A549 treated with ZK216348 at 1 μM for 4 hours (cell line): ENCODE results near the gene FDPS. TPM values are rescaled to one million over a fixed set of nuclear protein-coding genes. Genes with fewer than 3 reads are reported as not detected.

Experiments used
- total RNA-seq: library from RNA; stranded (reverse); fragments of 200-300 nt; extraction: Qiagen RNA extraction; gene quantifications from 5 replicates; pipeline ENCODE4 v1.2.3, GENCODE V29; 2022; ENCODE audit warnings: low read depth

The FDPS gene
- 159 to 192 TPM (median 173 TPM) in 5 replicates for total RNA-seq

DNA sequence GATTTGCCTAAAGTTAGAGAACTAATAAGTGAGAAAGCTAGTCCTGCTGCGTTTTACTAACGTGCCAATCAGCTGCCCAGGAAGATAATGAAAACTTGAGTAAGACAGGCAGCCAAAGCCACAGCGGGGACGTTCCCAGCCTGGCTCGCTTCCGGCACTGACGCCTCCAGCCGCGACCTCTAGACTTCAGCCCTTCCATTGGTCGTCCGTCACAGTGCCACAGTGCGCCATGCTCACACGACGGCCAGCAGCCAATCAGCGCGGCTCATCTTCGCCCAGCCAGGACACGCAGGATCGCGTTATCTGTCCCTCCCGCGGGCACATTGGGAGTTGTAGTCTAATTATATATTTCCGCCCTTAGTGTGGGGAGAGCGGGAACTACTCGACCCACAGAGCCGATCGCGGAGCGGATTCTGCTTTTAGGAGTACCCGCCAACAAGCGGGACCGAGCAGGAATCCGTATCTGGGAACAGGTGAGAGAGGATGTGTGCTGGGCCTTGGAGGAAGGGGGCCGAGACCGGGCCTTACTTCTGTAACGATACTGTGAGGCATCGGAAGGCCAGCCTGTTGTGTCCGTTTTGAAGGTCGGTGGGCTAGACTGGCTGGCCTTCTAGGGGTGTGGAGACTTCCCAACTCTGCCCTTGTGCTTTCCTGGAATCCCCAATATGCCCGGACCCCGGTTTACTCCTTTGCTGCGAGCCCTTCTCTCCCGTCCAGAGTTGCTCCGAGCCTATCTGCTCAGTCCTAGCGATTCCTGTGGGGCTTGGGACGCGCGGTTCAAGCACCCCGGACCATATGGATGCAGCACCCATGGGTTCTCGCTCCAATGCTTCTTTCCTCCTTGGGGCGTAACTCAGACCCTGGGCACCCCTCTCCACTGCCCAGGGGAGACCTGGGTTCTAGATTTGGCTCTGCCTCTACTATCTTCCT, at the start of gene FDPS:
FDPS (plus strand) TSS at position 374 of the 930 bp plus-strand sequence. CDS start 924 bp downstream, outside the sequence.

DNA sequence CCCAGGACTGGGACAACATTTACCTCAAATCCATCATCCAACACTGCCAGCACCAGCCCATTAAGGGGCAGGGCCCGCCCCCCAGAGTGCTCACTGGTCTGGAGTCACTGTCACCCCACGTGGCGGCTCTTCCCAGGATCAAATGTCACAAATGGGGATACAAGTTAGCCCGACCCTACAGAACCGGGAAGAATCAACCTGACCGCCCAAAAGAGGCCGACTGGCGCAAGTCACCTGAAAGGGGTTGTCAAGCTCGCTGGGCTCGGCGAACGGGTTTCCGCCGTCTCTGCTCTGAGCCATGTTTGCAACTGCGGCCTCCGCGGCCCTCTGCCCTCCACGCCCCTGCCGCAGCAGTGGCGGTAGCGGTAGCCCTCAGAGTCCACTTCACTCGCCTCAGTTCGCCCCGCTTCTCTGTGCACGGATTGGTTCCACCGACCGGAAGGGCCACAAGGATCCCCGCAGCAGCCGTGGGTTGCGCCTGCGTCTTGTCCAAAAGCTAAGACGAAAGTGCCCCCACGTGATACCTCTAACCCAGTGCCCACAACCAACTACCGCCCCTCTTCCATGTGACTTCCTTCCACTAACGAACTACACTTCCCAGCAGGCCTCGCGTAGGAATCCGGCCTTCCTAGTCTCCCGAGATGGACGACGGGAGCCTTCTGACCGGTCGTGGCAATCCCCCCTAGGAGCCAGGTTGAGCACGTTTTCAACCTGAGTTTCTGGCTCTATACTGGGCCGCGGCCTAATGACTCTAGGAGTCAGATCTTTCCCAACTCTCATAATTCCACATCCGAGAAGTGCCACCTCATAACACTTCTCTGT, 46.6 kb upstream of the FDPS start, which contains the start of gene SCAMP3:
SCAMP3 (minus strand) TSS at position 509 of the 822 bp plus-strand sequence; CDS start at position 300, 209 bp downstream.

DNA sequence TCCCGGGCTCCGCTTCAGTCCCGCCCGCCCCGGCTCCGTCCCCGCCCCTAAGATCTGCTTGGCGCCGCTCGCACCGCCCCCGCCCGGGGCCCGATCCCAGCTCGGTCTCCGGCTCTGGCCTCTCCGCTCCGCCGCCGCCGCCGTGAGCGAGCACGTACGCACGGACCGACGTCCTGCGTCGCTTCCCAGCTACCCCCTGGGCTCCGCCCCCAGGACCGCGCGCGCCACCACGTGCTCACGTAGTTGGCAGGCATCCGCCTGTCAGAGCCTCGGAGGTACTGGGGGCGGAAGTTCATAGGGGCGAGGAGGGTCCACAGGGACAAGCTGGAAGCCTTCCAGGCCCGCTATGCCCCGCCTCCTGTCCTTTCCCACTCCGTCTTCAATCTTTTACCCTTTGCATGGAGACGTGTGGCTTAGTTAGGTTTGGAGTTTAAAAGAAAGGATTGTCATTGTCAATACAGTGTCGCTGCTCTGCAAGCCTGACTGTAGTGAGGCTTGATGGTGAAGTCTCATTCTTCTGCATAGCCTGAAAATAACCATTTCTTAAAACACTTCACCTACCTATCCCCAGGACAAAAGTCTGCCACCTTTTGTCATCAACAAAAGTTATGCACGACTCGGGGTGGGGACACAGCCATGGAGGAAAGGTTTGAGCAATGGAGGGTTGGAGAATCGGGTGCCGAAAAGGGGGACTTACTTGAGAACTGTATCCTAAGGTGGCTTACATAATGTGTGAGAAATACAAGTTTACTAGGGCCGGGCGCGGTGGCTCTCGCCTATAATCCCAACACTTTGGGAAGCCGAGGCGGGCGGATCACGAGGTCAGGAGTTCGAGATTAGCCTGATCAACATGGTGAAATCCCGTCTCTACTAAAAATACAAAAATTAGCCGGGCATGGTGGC, 35.1 kb upstream of the FDPS start, which contains the start of gene CLK2:
CLK2 (minus strand) TSS at position 162 of the 903 bp plus-strand sequence. CDS start 2,527 bp downstream, outside the sequence.

DNA sequence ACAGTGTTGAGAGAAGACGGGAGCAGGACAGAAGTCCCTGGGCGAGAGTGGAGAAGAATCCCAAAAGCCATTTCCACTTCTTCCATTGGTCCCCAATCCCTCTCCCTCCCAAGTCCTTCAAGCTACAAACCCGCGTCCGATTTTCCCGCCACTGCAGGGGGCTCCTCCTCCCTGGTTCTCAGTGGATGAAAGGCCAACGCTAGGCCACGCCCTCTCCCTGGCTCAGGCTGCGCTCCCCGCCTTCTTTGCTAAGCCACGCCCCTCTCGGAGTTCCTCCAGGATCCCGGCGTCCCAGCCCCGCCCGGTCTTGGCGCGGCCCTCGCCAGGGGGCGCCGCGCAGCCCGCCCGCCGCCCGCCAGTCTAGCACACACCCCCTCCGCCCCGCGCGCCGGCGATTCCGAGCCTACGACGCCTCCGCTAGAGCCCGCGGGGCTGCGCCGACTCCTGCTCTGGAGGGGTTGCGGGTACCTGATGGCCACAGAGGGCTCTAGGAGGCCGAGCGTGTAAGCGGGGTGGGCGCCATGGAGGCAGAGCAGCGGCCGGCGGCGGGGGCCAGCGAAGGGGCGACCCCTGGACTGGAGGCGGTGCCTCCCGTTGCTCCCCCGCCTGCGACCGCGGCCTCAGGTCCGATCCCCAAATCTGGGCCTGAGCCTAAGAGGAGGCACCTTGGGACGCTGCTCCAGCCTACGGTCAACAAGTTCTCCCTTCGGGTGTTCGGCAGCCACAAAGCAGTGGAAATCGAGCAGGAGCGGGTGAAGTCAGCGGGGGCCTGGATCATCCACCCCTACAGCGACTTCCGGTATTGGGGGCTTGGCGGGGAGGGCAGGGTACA, 31.4 kb upstream of the FDPS start, which contains the start of gene HCN3:
HCN3 (plus strand) TSS at position 394 of the 832 bp plus-strand sequence; CDS start at position 522, 128 bp downstream.

DNA sequence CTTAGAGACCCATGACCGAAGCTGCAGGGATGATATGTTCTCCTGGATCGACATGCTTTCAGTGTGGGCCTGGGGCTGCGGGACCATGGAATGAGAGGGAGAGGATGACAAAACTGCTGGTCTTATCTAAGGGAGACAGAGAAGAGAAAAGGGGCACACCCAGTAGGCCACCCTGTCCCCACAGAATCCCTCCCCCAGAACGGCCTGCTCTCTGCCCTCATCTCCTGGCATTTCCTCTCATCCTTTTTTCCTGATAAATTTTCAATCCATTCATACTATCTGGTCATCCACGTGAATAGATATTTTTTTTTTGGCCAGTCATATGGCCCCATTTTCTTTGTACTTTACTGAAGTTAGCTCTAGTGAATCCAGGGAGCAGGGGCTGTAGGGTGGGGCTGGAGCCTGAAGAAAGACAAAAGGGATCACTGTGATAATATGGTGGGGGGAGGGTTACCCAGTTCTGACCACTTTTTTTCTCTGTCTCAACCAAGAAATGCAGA, 7.3 kb upstream of the FDPS start, which contains the start of gene PKLR:
PKLR (minus strand) TSS at position 97 of the 500 bp plus-strand sequence; CDS start at position 54, 43 bp downstream.

DNA sequence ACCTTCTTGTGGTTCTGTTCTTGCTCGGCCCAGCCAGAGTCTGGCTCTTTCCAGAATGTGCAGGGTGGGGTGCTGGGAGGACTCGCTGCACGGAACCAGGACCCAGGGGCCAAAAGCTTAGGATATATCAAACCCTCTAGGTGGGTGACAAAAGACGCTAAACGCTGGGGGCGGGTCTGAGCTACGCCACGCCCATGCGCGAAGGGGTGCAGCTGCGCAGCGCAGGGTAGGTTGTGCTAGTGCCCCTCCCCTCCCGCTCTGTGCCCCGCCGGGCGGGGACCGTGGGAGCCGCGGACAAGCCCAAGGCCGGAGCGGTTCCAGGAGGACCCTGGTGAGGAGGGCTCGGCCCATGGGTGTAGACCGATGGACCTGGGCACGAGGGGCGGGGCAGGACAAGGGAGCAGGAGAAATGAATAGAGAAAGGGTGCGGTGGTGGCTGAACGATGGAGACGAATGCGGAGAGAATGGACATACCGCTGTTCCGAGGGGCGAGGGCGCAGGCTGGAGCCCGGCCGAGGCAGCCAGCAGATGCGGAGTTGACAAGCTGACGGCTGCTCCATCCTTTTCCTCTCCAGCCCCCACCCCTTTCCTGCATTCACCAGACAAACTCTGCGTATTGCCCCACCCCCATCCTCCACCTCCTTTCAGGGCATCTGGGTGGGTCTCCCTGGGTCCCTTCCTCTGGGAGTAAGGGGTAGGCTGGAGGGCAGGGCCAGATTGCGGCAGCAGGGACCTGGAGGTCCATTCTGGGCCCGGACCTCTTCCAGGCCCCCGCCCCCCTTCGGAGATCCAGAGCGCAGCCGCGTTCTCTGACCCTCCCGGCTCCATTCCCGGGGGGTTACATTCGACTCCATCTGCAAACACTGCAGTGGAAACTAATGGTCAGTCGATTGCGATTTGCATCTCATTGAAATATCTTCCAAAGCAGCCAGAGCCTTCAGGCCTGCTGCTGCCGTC, 12.3 kb downstream of the FDPS start, which contains the start of gene RUSC1:
RUSC1 (plus strand) TSS at position 234 of the 957 bp plus-strand sequence. CDS start 880 bp downstream, outside the sequence.

Other genes starting within 250 kb of the FDPS start
- 7.5 to 11.6 TPM (median 10.4 TPM) in 5 replicates for gene EFNA4, start 245.1 kb upstream of the FDPS start, total RNA-seq
- gene EFNA3, start 230.0 kb upstream of the FDPS start, total RNA-seq: 5.0 to 6.2 TPM (median 5.8 TPM) in 5 replicates
- 25.9 to 37.5 TPM (median 31.4 TPM) in 5 replicates for gene EFNA1, start 181.0 kb upstream of the FDPS start, total RNA-seq
- 30.3 to 36.9 TPM (median 34.9 TPM) in 5 replicates for gene SLC50A1, start 173.0 kb upstream of the FDPS start, total RNA-seq
- 48.3 to 103 TPM (median 102 TPM) in 5 replicates for gene DPM3, start 168.3 kb upstream of the FDPS start, total RNA-seq
- gene KRTCAP2, start 135.6 kb upstream of the FDPS start, total RNA-seq: 165 to 271 TPM (median 248 TPM) in 5 replicates
- 1.0 to 3.1 TPM (median 1.8 TPM) in 5 replicates for gene TRIM46, start 135.0 kb upstream of the FDPS start, total RNA-seq
- 6.7 to 10.8 TPM (median 9.2 TPM) in 5 replicates for gene THBS3, start 101.0 kb upstream of the FDPS start, total RNA-seq
- gene MTX1, start 100.2 kb upstream of the FDPS start, total RNA-seq: 53.5 to 74.7 TPM (median 69.1 TPM) in 5 replicates
- 20.0 to 40.0 TPM (median 36.8 TPM) in 5 replicates for gene ENTREP3, start 53.4 kb upstream of the FDPS start, total RNA-seq
- gene SCAMP3, start 46.5 kb upstream of the FDPS start, total RNA-seq: 79.1 to 127 TPM (median 126 TPM) in 5 replicates
- gene CLK2, start 35.4 kb upstream of the FDPS start, total RNA-seq: 20.3 to 31.8 TPM (median 29.7 TPM) in 5 replicates
- 2.0 to 6.6 TPM (median 5.5 TPM) in 5 replicates for gene HCN3, start 31.4 kb upstream of the FDPS start, total RNA-seq
- gene PKLR, start 7.4 kb upstream of the FDPS start, total RNA-seq: 0.07 TPM in 1 of 5 replicates, not detected in the others
- 31.4 to 61.5 TPM (median 56.9 TPM) in 5 replicates for gene RUSC1, start 12.0 kb downstream of the FDPS start, total RNA-seq